ENCODE measurements around the gene SH3BGRL2.

DNA sequence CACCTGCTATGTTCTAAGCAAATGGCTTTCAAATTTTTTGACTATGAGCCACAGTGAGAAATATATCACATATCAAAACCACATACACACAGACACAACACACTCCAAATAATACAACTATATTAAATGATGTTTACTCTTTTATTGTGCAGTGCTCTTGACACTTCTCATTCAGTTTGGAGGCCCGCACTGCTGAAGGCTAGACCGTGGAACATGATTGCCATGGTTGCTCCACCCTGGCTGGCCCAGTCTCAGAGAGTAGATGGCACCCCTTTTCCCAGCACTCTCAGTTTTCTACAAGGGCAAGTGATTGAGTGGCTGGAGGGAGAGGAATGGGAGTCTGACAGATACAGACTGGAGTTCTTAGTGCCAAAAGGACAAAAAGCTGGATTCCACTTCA lies 86.9 kb downstream of the SH3BGRL2 start:
- TF ChIP-seq, protein P1, sequence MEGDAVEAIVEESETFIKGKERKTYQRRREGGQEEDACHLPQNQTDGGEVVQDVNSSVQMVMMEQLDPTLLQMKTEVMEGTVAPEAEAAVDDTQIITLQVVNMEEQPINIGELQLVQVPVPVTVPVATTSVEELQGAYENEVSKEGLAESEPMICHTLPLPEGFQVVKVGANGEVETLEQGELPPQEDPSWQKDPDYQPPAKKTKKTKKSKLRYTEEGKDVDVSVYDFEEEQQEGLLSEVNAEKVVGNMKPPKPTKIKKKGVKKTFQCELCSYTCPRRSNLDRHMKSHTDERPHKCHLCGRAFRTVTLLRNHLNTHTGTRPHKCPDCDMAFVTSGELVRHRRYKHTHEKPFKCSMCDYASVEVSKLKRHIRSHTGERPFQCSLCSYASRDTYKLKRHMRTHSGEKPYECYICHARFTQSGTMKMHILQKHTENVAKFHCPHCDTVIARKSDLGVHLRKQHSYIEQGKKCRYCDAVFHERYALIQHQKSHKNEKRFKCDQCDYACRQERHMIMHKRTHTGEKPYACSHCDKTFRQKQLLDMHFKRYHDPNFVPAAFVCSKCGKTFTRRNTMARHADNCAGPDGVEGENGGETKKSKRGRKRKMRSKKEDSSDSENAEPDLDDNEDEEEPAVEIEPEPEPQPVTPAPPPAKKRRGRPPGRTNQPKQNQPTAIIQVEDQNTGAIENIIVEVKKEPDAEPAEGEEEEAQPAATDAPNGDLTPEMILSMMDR (conservative IDR thresholded peaks at IDR 0.05; ENCODE audit: low read depth, low read length) = no peak
- TF ChIP-seq EZH2phosphoT487 (IDR thresholded peaks at IDR 0.05; ENCODE audit: borderline replicate concordance, low read length) (no peak), EZH2 (IDR thresholded peaks at IDR 0.05; ENCODE audit: low read length, unreplicated experiment) (no peak)

Measured in PC-3 (cell line).